ENCODE results near the gene RTEL1.

Gene RTEL1

DNA sequence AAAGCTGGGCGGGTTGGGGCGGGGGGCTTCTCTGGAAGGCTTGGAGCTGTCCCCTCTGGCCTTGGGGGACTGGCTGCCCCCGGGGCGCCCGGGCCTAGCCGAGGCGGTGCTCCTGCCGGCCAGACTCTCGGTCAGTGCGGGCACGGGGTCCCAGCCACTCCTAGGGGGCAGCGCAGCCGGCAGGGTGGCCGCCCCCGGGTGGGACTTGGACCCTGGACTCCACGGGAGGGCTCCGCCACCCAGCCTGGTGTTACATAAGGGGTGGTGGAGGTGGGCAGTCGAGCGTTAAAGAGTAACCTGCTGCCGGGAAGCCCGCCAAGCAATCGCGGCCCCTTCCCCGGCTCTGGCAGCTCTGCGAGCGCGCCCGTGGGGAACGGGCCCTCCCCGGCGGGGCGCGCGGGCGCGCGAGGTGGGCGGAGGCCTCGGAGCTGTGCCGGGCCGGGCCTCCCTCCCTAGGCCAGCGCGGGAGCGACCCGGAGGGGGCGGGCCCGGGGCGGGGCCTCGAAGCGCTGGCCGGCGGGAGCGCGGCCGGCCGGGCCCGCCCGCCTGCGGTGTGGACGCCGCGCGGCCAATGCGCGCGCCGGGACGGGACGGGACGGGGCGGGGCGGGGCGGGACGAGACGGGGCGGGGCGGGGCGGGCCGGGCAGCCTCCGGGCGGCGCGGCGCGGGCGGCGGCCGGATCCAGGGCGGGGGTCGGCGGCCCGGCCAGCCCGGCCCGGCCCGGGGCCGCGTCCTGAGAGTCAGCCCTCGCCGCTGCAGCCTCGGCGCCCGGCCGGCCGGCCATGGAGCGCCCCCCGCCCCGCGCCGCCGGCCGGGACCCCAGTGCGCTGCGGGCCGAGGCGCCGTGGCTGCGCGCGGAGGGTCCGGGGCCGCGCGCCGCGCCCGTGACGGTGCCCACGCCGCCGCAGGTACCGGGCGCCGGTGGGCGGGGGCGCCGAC, 81.3 kb downstream of the RTEL1 start, which contains the start of gene SLC2A4RG:
Gene SLC2A4RG (plus strand): TSS at position 647 of the 940 bp plus-strand sequence. CDS start 137 bp downstream, at position 784.
- no peak for DNase-seq (ENCODE audit: low read depth in 2 of 2, low spot score in 1 of 2)

- DNase-seq (ENCODE audit: low read depth in 2 of 2, low spot score in 1 of 2) = no peak
Measured at GRCh38 chr20:63740070-63740626, 82.0 kb downstream of the RTEL1 start.

- DNase-seq (ENCODE audit: low read depth in 2 of 2, low spot score in 1 of 2) = no peak
Measured at GRCh38 chr20:63740627-63741353, 82.7 kb downstream of the RTEL1 start.

- no peak for DNase-seq (ENCODE audit: low read depth in 2 of 2, low spot score in 1 of 2)
Measured at GRCh38 chr20:63741354-63741675, 83.2 kb downstream of the RTEL1 start.

DNA sequence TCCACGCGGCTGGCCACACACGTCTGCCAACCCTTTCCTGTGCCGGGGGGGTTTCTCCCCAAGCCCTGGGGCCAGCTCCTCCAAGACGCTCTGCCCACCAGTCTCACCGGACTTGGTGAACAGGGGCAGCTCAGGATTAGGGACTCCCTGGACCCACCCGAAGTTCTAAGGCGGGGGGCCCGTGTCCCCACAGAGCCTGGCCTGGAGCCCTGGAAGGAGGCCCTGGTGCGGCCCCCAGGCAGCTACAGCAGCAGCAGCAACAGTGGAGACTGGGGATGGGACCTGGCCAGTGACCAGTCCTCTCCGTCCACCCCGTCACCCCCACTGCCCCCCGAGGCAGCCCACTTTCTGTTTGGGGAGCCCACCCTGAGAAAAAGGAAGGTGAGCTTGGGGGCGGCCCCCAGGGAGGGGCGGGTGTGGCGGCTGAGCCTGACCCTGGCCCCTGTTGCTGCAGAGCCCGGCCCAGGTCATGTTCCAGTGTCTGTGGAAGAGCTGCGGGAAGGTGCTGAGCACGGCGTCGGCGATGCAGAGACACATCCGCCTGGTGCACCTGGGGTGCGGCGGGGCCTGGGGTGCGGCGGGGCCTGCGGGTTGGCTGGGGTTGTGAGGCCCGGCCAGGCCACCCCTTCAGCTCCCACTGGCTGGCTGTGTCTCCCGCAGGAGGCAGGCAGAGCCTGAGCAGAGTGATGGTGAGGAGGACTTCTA, 83.7 kb downstream of the RTEL1 start:
- DNase-seq (ENCODE audit: low read depth in 2 of 2, low spot score in 1 of 2) = no peak

DNA sequence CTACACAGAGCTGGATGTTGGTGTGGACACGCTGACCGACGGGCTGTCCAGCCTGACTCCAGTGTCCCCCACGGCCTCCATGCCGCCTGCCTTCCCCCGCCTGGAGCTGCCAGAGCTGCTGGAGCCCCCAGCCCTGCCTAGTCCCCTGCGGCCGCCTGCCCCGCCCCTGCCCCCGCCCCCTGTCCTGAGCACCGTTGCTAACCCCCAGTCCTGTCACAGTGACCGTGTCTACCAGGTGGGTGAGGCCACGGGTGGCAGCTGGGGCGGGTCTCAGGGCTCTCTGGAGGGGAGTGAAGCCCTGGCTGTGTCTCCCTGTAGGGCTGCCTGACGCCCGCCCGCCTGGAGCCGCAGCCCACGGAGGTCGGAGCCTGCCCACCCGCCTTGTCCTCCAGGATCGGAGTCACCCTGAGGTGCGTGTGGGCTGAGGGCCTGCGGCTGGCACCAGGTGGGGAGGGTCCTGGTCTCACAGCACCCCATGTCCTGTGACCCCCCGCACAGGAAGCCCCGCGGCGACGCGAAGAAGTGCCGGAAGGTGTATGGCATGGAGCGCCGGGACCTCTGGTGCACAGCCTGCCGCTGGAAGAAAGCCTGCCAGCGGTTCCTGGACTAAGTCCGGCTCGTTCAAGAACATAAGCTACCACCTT, 84.4 kb downstream of the RTEL1 start:
- no peak for DNase-seq (ENCODE audit: low read depth in 2 of 2, low spot score in 1 of 2)

- no peak for DNase-seq (ENCODE audit: low read depth in 2 of 2, low spot score in 1 of 2)
Measured at GRCh38 chr20:63743210-63743970, 85.3 kb downstream of the RTEL1 start.

DNA sequence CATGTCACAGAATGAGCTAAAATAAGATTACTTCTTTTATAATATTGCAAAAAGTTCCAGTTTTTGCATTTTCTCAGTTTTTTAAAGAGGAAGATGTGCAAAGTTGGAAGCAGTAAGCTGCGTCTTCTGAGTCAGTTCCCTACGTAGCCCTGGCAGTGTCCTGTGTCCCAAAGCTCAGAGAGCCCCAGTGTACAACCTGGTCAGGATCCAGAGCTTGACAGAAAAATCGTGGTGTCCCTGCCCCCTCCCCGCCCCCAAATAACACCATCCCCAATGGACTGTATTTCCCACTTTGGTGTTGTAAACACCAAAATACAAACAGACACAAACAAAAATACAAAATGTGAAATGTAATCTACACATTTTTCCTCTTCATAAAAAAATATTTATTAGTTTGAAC, 86.0 kb downstream of the RTEL1 start:
- DNase-seq (ENCODE audit: low read depth in 2 of 2, low spot score in 1 of 2) = no peak

GRCh38 chr20:63744574-63745423, 86.7 kb downstream of the RTEL1 start:
- no peak for DNase-seq (ENCODE audit: low read depth in 2 of 2, low spot score in 1 of 2)

DNA sequence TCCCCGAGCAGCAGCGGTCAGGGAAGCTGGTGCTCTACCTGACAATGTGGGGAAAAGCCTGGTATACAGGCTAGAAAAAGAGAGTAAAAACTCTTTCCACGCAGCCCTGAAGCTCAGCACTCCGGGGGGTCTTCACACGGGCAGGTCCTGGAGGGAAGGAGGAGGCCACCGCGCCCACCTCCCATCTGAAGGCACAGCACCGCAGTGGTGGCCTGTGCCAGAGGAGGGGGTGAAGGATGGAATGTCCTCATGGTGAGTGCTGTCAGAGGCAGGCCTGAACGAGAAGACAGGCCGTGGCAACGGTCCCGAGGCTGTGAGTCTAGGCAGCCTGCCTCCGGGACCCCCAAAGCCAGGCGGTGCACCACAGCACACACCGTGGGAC, 87.3 kb downstream of the RTEL1 start:
- DNase-seq (ENCODE audit: low read depth in 2 of 2, low spot score in 1 of 2) = no peak

Data from stimulated activated CD8-positive, alpha-beta memory T cell treated with anti-CD3 and anti-CD28 coated beads, Interleukin-4, amount 100 ng/mL, for 1 hour (primary cell).